Renal cortex interstitium (tissue), 15 donors: Measurements from ENCODE around the gene SPINK7. TPM values are rescaled to one million over a fixed set of nuclear protein-coding genes. Genes with fewer than 3 reads are reported as not detected.
"Not testable (repeated sequence)": the region's sequence is repeated elsewhere in the genome, so short reads cannot be mapped to it uniquely, and the experiment has no call there.

Experiments
- DNase-seq, 11 donors: peaks; one replicate each; pipeline ENCODE4 v3.0.0-alpha.2; 2013; ENCODE audit warnings: low read depth in 9 of 11, low spot score in 4 of 11; ENCODE audit errors: extremely low read depth in 1 of 11
- long read RNA-seq, 16 experiments: transcript quantifications; one replicate each; lab custom pipeline, GENCODE V29; 2026
- polyA plus RNA-seq, 3 donors: library from polyadenylated mRNA; unstranded; fragments of 120-200 nt; gene quantifications; one replicate each; pipeline ENCODE4 v1.2.1, GENCODE V29; 2013; ENCODE audit not compliant: insufficient read length in 3 of 3

Gene SPINK7
- polyA plus RNA-seq, result under 1 TPM in 2 of 3 donors, not detected in 1; 0.19 to 0.53 TPM
- long read RNA-seq, donor 1, result 0 reads
- long read RNA-seq, donor 2, result 0 reads
- long read RNA-seq, donor 3, result 0 reads
- long read RNA-seq, donor 4, result 0 reads
- long read RNA-seq, donor 5, result 0 reads
- long read RNA-seq, donor 6, result 0 reads
- long read RNA-seq, donor 7, result 0 reads
- long read RNA-seq, donor 8, result 0 reads
- long read RNA-seq, donor 9, result 0 reads
- long read RNA-seq, donor 10, result 0 reads
- long read RNA-seq, donor 11, result 0 reads
- long read RNA-seq, donor 12, result 0 reads
- long read RNA-seq, donor 13, result 0 reads
- long read RNA-seq, donor 14, result 0 reads
- long read RNA-seq, donor 15, result 0 reads
- long read RNA-seq, donor 16, result 0 reads

DNA sequence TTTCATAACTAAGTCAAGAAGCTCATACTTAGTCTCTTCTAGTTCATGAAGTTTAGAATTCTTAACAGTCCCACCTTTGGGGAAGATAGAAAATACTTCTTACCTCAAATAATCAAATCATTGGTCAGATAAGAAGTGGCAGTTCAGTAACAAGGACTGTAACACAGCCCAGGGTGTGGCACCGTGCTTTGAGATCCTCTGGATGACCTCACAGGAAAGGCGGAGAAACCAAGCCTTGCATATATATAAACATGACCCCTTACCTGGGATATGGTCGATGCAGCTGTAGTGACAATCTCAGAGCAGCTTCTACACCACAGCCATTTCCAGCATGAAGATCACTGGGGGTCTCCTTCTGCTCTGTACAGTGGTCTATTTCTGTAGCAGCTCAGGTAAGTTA lies at the start of gene SPINK7:
TSS of gene SPINK7 (plus strand) at position 271 of the 400 bp plus-strand sequence. CDS start at position 332, 61 bp downstream.
- no peak for DNase-seq

DNA sequence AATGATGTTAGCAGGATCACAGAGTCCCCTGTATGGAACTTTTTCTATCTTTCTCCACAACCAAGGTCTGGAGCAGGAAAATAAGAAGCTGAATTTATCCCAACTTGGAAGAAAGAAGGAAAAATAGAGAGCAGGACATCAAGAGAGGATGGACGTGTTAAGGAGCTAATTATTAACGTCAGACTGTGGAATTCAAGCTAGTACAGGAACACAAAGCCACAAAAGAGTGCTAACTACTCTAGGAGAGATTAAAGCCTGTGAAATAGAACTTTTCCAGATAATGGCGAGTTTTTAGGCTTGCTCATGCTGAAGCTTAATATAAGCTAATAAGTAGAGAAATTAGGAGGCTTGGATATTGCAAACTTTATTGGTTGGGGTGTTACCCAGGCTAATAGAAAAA lies 44.3 kb upstream of the SPINK7 start:
- no peak for DNase-seq

GRCh38 chr5:148268566-148268965 lies 43.7 kb upstream of the SPINK7 start, which contains the start of gene SPINK13:
Gene SPINK13 (plus strand): TSS chr5:148268794. CDS start chr5:148270073, 1,279 bp downstream.
- DNase-seq, result peak in 1 of 11 donors; percentile 11

DNA sequence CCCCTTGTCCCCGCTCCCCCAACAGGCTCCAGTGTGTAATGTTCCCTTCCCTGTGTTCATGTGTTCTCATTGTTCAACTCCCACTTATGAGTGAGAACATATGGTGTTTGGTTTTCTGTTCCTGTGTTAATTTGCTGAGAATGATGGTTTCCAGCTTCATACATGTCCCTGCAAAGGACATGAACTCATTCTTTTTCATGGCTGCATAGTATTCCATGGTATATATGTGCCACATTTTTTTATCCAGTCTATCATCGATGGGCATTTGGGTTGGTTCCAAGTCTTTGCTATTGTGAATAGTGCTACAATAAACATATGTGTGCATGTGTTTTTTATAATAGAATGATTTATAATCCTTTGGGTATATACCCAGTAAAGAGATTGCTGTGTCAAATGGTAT lies 37.1 kb upstream of the SPINK7 start:
- DNase-seq, result not testable (repeated sequence)

DNA sequence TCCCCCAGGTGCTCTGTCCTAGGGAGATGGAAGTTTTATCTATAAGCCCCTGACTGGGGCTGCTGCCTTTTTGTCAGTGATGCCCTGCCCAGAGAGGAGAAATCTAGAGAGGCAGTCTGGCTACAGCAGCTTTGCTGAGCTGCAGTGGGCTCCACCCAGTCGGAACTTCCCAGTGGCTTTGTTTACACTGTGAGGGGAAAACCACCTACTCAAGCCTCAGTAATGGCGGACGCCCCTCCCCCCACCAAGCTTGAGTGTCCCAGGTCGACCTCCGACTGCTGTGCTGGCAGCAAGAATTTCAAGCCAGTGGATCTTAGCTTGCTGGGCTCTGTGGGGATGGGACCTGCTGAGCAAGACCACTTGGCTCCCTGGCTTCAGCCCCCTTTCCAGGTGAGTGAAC lies 31.3 kb upstream of the SPINK7 start:
- DNase-seq, result not testable (repeated sequence)

GRCh38 chr5:148281336-148281735 lies 30.9 kb upstream of the SPINK7 start:
- not testable (repeated sequence) for DNase-seq

DNA sequence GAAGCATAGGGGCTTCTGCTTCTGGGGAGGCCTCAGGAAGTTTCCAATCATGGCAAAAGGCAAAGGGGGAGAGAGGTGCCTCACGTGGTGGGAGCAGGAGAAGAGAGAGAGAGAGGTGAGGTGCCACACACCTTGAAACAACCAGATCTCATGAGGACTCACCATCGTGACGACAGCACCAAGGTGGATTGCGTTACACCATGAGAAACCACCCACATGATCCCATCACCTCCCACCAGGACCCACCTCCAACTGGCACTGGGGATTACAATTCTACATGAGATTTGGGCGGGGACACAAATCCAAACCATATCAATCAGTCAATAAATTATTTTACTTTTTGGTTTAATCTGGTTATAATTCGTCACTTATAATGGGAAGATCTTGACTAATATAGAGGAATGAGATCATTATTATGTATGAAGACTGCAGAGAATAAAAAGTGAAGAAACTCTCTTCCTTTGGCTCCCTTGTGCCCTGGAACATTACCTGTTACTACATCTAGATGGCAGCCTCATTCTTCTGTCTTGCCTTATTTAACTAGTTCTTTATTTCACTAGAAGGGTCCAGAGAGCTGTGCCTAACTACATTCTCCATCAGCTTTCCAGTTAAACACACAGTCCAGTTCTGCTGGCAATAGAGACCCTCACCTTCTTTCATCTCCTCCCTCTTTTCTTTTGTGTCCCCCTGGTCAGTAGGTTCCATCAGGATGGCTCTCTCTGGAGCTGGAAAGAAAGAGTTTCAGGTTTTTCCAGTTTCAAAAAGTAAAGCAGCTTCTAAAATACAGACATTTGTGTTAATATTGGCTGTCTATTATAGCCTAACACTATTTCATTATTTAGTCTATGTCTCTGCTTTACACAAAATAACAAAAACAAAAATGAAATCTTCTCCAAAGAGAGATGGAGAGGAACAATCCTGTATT lies 21.7 kb upstream of the SPINK7 start:
- no peak for DNase-seq

- no peak for DNase-seq
Observed at GRCh38 chr5:148297731-148298130, 14.5 kb upstream of the SPINK7 start.

DNA sequence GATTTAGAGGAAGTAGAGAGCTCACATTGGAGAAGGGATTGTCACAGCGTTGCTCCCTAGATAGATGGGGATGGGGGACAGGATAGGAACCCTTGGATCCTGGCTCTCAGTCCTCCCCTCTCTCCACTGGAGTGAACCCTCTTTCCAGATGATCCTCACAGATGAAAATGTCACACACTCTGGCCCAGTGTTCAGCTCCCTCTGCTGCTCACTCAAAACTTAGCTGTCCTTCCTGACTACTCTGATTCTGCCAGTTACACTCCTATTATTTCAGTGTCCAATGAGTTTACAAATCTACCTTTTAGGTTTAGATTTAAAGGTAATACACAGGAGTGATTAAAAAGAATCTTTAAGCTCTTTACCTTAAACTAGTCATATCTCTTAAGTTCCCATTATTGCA lies 5.8 kb upstream of the SPINK7 start:
- no peak for DNase-seq

DNA sequence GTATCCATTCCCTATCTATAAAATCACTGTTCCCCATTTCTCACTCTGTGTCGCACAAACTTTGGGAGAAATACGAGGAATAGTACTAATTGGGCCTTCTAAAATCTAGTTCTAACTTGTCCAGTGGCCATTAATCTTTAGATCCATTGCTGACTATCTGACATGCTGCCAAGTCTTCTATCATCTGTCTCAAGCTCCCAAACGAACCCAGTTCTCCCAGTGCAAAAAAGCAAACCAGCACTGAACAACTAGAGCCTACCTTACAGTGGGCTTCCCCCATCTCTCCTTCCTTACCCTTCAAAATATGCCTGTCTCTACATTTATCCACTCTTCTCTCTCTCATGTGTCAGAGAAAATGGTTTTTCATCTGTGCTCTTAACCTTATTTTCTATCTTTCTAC lies 3.2 kb upstream of the SPINK7 start:
- DNase-seq, result no peak

DNA sequence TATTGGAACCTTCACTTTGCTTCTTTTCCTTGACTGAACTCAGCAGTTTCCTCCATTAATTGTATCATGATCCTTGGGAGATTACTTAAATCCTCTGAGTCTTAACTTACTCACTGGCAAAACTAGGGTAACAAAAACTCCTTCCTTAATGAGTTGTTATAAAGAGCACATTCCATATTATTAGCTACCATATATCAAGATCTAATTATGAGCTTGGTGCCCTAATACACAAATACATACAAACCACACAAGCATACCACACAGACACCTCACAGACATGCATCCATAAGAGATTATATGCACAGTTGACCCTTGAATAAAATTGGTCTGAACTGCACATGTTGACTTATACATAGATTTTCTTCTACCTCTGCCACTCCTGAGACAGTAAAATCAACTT lies 2.5 kb upstream of the SPINK7 start:
- no peak for DNase-seq

- no peak for DNase-seq
Observed at GRCh38 chr5:148311484-148311883, 739 bp upstream of the SPINK7 start.

GRCh38 chr5:148314187-148314586 lies 2.0 kb downstream of the SPINK7 start:
- DNase-seq, result no peak

GRCh38 chr5:148314731-148315130 lies 2.5 kb downstream of the SPINK7 start:
- no peak for DNase-seq

DNA sequence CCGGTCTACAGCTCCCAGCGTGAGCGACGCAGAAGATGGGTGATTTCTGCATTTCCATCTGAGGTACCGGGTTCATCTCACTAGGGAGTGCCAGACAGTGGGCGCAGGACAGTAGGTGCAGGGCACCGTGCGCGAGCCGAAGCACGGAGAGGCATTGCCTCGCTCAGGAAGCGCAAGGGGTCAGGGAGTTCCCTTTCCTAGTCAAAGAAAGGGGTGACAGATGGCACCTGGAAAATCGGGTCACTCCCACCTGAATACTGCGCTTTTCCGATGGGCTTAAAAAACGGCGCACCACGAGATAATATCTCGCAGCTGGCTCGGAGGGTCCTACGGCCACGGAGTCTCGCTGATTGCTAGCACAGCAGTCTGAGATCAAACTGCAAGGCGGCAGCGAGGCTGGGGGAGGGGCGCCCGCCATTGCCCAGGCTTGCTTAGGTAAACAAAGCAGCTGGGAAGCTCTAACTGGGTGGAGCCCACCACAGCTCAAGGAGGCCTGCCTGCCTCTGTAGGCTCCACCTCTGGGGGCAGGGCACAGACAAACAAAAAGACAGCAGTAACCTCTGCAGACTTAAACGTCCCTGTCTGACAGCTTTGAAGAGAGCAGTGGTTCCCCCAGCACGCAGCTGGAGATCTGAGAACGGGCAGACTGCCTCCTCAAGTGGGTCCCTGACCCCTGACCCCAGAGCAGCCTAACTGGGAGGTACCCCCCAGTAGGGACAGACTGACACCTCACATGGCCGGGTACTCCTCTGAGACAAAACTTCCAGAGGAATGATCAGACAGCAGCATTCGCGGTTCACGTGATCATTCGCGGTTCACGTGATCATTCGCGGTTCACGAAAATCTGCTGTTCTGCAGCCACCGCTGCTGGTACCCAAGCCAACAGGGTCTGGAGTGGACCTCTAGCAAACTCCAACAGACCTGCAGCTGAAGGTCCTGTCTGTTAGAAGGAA lies 8.1 kb downstream of the SPINK7 start:
- DNase-seq, result not testable (repeated sequence)

DNA sequence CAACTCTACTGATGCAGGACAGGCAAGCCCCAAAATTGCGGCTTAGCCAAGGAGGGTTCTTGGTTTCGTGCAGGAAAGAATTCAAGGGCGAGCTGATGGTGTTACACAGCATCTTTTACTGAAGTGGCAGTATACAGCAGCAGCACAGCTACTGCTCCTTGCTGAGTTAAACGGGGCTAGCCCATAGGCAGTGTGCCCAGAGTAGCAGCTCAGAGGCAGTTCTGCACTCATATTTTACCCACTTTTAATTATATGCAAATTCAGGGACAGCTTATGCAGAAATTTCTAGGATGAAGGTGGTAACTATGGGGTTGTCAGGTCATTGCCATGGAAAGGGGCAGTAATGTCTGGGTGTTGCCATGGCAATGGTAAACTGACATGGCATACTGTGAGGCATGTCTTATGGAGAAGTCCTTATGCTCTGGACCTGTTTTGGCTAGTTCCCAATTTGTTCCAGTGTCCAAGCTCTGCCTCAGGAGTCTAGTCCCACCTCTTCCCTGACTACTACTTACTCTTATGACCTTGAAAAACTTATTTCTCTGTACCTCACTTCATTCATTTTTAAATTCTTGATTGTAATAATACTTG lies 21.1 kb downstream of the SPINK7 start:
- DNase-seq, result no peak

DNA sequence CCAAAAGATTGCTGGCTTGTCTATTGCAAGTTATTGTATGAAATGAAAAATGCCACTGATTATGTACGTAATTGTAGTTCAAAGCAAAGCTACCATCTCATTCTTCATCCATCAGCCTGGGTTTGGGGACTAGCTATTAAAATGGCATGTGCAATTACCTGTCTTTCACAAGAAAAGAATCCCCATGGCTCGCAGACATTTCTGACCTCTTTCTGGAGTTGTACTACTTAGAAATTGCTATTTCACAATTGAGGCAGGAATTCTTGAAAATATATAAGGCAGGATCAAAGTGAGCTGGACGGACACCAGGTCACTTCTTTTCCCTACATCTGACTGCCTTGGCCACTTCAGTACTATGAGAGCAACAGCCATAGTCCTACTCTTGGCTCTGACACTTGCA lies 23.0 kb downstream of the SPINK7 start, which contains the start of gene SPINK9:
TSS of gene SPINK9 (plus strand) at position 301 of the 400 bp plus-strand sequence. CDS start at position 356, 55 bp downstream.
- no peak for DNase-seq

- no peak for DNase-seq
Observed at GRCh38 chr5:148336704-148337435, 24.6 kb downstream of the SPINK7 start.
